B cell (primary cell): ENCODE results near the gene ULBP1. TPM values are rescaled to one million over a fixed set of nuclear protein-coding genes. Genes with fewer than 3 reads are reported as not detected.

Experiments
- ATAC-seq: fragments of 200-7000 bp; cut with Tn5 transposase; one replicate; pipeline ENCODE4 v1.10.0; 2021; ENCODE audit warnings: low read depth, mild to moderate bottlenecking, moderate number of reproducible peaks, moderate library complexity
- CTCF ChIA-PET: fragments of 350-600 bp; sonication (Branson Sonifier 250); formaldehyde crosslinking; loops from one replicate; lab custom pipeline; 2021; ENCODE audit warnings: antibody characterized with exemption, inconsistent platforms; lab: Charles Lee
- POLR2A ChIA-PET: fragments of 350-600 bp; sonication (Branson Sonifier 250); formaldehyde crosslinking; loops from one replicate; lab custom pipeline; 2021; ENCODE audit warnings: antibody characterized with exemption; lab: Charles Lee
- DNase-seq: peaks from one replicate; pipeline ENCODE4 v3.0.0; 2013
- H2AFZ ChIP-seq: 2 replicates; pipeline ENCODE4 v1.6.1; 2012; ENCODE audit warnings: mild to moderate bottlenecking, low read depth, low read length; ENCODE audit not compliant: insufficient read depth, poor library complexity, severe bottlenecking
- H3K27ac ChIP-seq, 2 donors: 1 replicate in 1 of 2; 2 replicates in 1 of 2; pipeline ENCODE4 v1.5.1; 2012 to 2013; ENCODE audit warnings: low read length in 2 of 2, mild to moderate bottlenecking in 2 of 2, moderate library complexity in 1 of 2
- H3K27me3 ChIP-seq, 4 experiments: fragments of 200-600 bp in 1 of 4; sonication (generic) in 1 of 4; replicated peaks in 1 of 4; 1 replicate in 2 of 4; 2 replicates in 2 of 4; pipeline versions ENCODE4 v1.6.1 to v1.7.0; 2013 to 2016; ENCODE audit warnings: low read length in 3 of 4, mild to moderate bottlenecking in 2 of 4, mixed read lengths in 1 of 4, moderate library complexity in 1 of 4; ENCODE audit not compliant: insufficient read depth in 4 of 4, control insufficient read depth in 3 of 4; ENCODE audit errors: control extremely low read depth in 1 of 4
- H3K36me3 ChIP-seq, 2 experiments: replicated peaks in 1 of 2; 1 replicate in 1 of 2; 2 replicates in 1 of 2; pipeline versions ENCODE4 v1.6.1 to v1.7.1; 2013; ENCODE audit warnings: low read length in 1 of 2; ENCODE audit not compliant: insufficient read depth in 2 of 2, control insufficient read depth in 1 of 2; ENCODE audit errors: control extremely low read depth in 1 of 2, extremely low read depth in 1 of 2
- H3K4me1 ChIP-seq, 2 donors: fragments of 200-600 bp in 1 of 2; sonication (generic) in 1 of 2; 1 replicate in 1 of 2; 2 replicates in 1 of 2; pipeline versions ENCODE4 v1.5.1 to v1.6.1; 2013 to 2017; ENCODE audit warnings: low read length in 2 of 2; ENCODE audit not compliant: control insufficient read depth in 2 of 2, insufficient read depth in 2 of 2
- H3K4me2 ChIP-seq: replicated peaks from 2 replicates; pipeline ENCODE3; 2012; ENCODE audit warnings: mild to moderate bottlenecking, low read depth, low read length; ENCODE audit not compliant: poor library complexity, severe bottlenecking
- H3K4me3 ChIP-seq, 5 experiments: fragments of 200-600 bp in 1 of 5; sonication (generic) in 1 of 5; 1 replicate in 3 of 5; 2 replicates in 2 of 5; pipeline versions ENCODE4 v1.5.1 to v1.7.0; 2011 to 2016; ENCODE audit warnings: low read length in 4 of 5, mild to moderate bottlenecking in 4 of 5, low read depth in 2 of 5, control low read depth in 1 of 5, moderate library complexity in 1 of 5; ENCODE audit not compliant: insufficient read depth in 1 of 5; ENCODE audit errors: control extremely low read depth in 1 of 5, extremely low read depth in 1 of 5
- H3K79me2 ChIP-seq: fragments of 200-600 bp; sonication (generic); one replicate; pipeline ENCODE4 v1.6.0; 2016; ENCODE audit warnings: low read length; ENCODE audit not compliant: control insufficient read depth, insufficient read depth
- H3K9ac ChIP-seq: fragments of 200-600 bp; sonication (generic); 2 replicates; pipeline ENCODE4 v1.6.1; 2017; ENCODE audit warnings: mild to moderate bottlenecking, low read length, moderate library complexity
- H3K9me3 ChIP-seq, 3 donors: one replicate each; pipeline versions ENCODE4 v1.6.1 to v1.7.1; 2013; ENCODE audit warnings: low read length in 2 of 3; ENCODE audit not compliant: control insufficient read depth in 2 of 3, insufficient read depth in 1 of 3; ENCODE audit errors: control extremely low read depth in 1 of 3
- H4K20me1 ChIP-seq: 2 replicates; pipeline ENCODE4 v1.6.0; 2012; ENCODE audit warnings: mild to moderate bottlenecking, low read length; ENCODE audit not compliant: insufficient read depth, control insufficient read depth, poor library complexity, severe bottlenecking
- H3K27ac Mint-ChIP-seq: one replicate; pipeline ENCODE4 v1.8.0; 2021; ENCODE audit warnings: mixed read lengths
- H3K27me3 Mint-ChIP-seq: one replicate; pipeline ENCODE4 v1.8.0; 2021; ENCODE audit warnings: mixed read lengths
- H3K4me1 Mint-ChIP-seq: one replicate; pipeline ENCODE4 v1.8.0; 2021; ENCODE audit warnings: mixed read lengths
- H3K4me3 Mint-ChIP-seq: one replicate; pipeline ENCODE4 v1.8.0; 2021; ENCODE audit warnings: mixed read lengths
- H3K9me3 Mint-ChIP-seq: one replicate; pipeline ENCODE4 v1.8.0; 2022; ENCODE audit warnings: mixed read lengths; ENCODE audit not compliant: insufficient read depth
- CTCF ChIP-seq: fragments of 200-600 bp; IDR thresholded peaks from one replicate; pipeline ENCODE4 v1.8.0; 2022; ENCODE audit warnings: antibody characterized with exemption, mild to moderate bottlenecking
- EZH2 ChIP-seq: IDR thresholded peaks from 2 replicates; pipeline ENCODE4 v1.6.1; 2012; ENCODE audit warnings: borderline replicate concordance, low read depth, mild to moderate bottlenecking, moderate library complexity, low read length; ENCODE audit not compliant: insufficient read depth, poor library complexity, severe bottlenecking
- WGBS: methylation state at CpG from one replicate; pipeline ENCODE4 v1.1.5; 2013; ENCODE audit warnings: missing lambda C conversion rate; ENCODE audit not compliant: insufficient coverage; 5-methylcytosine and 5-hydroxymethylcytosine counted together
- intact Hi-C: fragments of 100-400 bp; cut with micrococcal nuclease; formaldehyde crosslinking; loops from one replicate; pipeline ENCODE4 v1.10.0; 2022
- polyA plus RNA-seq: library from polyadenylated mRNA; depleted of rRNA; stranded (reverse); fragments of >200 nt; gene quantifications from 2 replicates; pipeline ENCODE4 v1.2.3, GENCODE V29; 2012
- total RNA-seq, 2 donors: library from RNA; stranded (reverse); fragments of 120-200 nt in 1 of 2; gene quantifications; 1 replicate in 1 of 2; 2 replicates in 1 of 2; pipeline versions ENCODE4 v1.2.3 to v1.2.4, GENCODE V29; 2013 to 2022

The ULBP1 gene
- total and polyA plus RNA-seq, 2 donors (not counting 1 experiment from before 2014, with no cell fraction given), result 0.04 to 0.12 TPM

- H3K4me1 Mint-ChIP-seq, result peaks cover 29% of the 10 kb centered on the region
- no peak for DNase-seq
- POLR2A ChIA-PET, result no interaction called here
Measured at GRCh38 chr6:149935668-149936067, 28.1 kb upstream of the ULBP1 start.

More at GRCh38 chr6:149935668-149936067, 28.1 kb upstream of the ULBP1 start:
- Mint-ChIP-seq H3K4me3 (no peak overlapping the region), H3K9me3 (no peaks in the 10 kb centered on the region), H3K27me3 (peaks cover 79% of the 10 kb centered on the region), H3K27ac (no peak overlapping the region)
- no peak overlapping the region for H2AFZ ChIP-seq
- no peak for TF ChIP-seq CTCF
- no peak for TF ChIP-seq EZH2
- H3K9me3 ChIP-seq, result peaks cover 0 to 22% (median 0%) of the 10 kb centered on the region in 3 donors
- no peak overlapping the region for H3K4me3 ChIP-seq
- H3K27ac ChIP-seq, result no peak overlapping the region
- CTCF ChIA-PET, result interaction anchor here (0.5 to 2.8 kb wide), 6 partner anchors 14 to 930 kb away, joined by 3 to 49 read pairs (median 4); partner anchors contain the start of gene MTHFD1L
- 55% methylated on average over 2 of the region's 2 CpGs for WGBS
- no peaks in the 10 kb centered on the region for H3K36me3 ChIP-seq
- H3K27me3 ChIP-seq, result peaks cover 2 to 78% (median 68%) of the 10 kb centered on the region in 4 experiments
- intact Hi-C loops, result loop anchor here (2.0 kb wide), 1 partner anchor 101 kb away; no protein-coding TSS in a partner anchor
- peaks cover 24 to 36% of the 10 kb centered on the region in 2 donors for H3K4me1 ChIP-seq
- no peaks in the 10 kb centered on the region for H3K79me2 ChIP-seq
- no peaks in the 10 kb centered on the region for H4K20me1 ChIP-seq
- no peak overlapping the region for H3K9ac ChIP-seq
- ATAC-seq, result no peak
- H3K4me2 ChIP-seq, result no peak overlapping the region
